Parathyroid adenoma (tissue), 2 donors: Measurements from ENCODE around the gene TFCP2L1.

Experiments
- H2AFZ ChIP-seq: fragments of 300-600 bp; sonication (generic); one replicate; pipeline ENCODE4 v1.7.0; 2017; ENCODE audit warnings: antibody characterized with exemption, mild to moderate bottlenecking
- H3K27ac ChIP-seq: fragments of 300-600 bp; sonication (generic); one replicate; pipeline ENCODE4 v1.7.0; 2017
- H3K27me3 ChIP-seq: fragments of 300-600 bp; sonication (generic); one replicate; pipeline ENCODE4 v1.7.0; 2017; ENCODE audit warnings: low read length; ENCODE audit not compliant: control insufficient read depth, insufficient read depth
- H3K36me3 ChIP-seq: fragments of 300-600 bp; sonication (generic); one replicate; pipeline ENCODE4 v1.7.0; 2017; ENCODE audit warnings: low read length; ENCODE audit not compliant: control insufficient read depth, insufficient read depth
- H3K4me1 ChIP-seq: fragments of 300-600 bp; sonication (generic); one replicate; pipeline ENCODE4 v1.7.0; 2017; ENCODE audit warnings: control low read depth
- H3K4me2 ChIP-seq: fragments of 300-600 bp; sonication (generic); one replicate; pipeline ENCODE4 v1.7.0; 2017; ENCODE audit warnings: low read length
- H3K4me3 ChIP-seq: fragments of 300-600 bp; sonication (generic); one replicate; pipeline ENCODE4 v1.7.0; 2017; ENCODE audit warnings: low read depth, low read length
- H3K79me2 ChIP-seq: fragments of 300-600 bp; sonication (generic); one replicate; pipeline ENCODE4 v1.7.0; 2017; ENCODE audit warnings: control low read depth
- H3K9ac ChIP-seq: fragments of 300-600 bp; sonication (generic); one replicate; pipeline ENCODE4 v1.7.0; 2017; ENCODE audit warnings: mild to moderate bottlenecking
- H3K9me3 ChIP-seq: fragments of 300-600 bp; sonication (generic); one replicate; pipeline ENCODE4 v1.7.0; 2017; ENCODE audit warnings: low read length; ENCODE audit not compliant: control insufficient read depth
- CTCF ChIP-seq: fragments of 300-600 bp; sonication (generic); IDR thresholded peaks from one replicate; pipeline ENCODE4 v1.7.0; 2017; ENCODE audit warnings: antibody characterized with exemption, mild to moderate bottlenecking
- donor health status: primary hyperparathyroidism.

Gene TFCP2L1

DNA sequence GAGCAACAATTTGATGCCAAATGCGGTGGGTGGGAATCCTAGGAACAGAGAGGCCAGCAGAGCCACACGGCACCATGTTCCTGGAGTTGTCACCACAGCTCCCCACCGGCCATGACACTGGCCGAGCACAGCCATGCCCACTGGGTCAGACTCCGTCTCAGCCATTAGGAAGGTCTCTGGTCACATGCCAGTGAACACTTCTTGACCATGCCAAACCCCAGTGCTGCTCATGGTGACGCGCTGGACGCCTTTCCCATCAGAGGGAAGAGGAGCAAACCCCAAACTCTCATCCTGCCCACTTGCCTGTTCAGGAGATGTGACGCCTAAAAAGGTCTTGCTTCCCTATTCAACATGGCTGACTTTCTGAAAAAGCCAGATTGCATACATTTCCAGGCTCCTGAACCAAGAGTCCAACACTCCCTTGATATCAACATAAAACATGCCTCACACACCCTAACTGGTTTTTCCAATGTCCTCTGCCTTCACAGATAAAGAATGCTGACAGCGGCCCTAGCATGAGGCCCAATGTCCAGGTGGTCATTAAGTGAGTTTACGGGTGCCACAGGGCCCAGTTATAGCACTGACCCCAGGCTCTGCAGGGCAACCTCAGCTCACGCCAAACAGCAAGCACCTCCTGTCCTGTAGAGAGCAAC lies 31.9 kb downstream of the TFCP2L1 start:
- H3K27ac ChIP-seq, result no peak overlapping the region
- H3K9ac ChIP-seq, result no peak overlapping the region
- no peaks in the 10 kb centered on the region for H3K36me3 ChIP-seq
- no peak for TF ChIP-seq CTCF
- peaks cover 7% of the 10 kb centered on the region for H3K79me2 ChIP-seq
- H3K4me3 ChIP-seq, result no peak overlapping the region
- no peaks in the 10 kb centered on the region for H3K27me3 ChIP-seq
- H3K9me3 ChIP-seq, result no peaks in the 10 kb centered on the region
- no peaks in the 10 kb centered on the region for H3K4me1 ChIP-seq
- H3K4me2 ChIP-seq, result no peak overlapping the region
- no peak overlapping the region for H2AFZ ChIP-seq

DNA sequence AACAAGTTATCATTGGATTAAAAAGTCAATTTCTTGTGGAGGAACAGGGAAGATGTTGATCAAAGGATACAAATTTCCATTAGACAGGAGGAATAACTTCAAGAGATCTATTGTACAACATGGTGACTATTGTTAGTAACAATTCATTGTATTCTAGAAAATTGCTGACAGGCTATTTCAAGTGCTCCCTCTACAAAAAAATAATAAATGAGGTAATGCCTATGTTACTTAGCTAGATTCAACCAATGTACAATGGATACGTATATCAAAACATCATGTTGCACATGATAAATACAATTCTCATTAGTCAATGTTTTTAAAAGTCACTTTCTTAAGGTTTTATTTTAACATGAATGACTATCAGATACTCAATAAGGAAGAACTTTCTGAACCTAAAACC lies 33.5 kb downstream of the TFCP2L1 start:
- Histone ChIP-seq H3K4me3 (no peak overlapping the region), H3K79me2 (peaks cover 4% of the 10 kb centered on the region), H3K27me3 (no peaks in the 10 kb centered on the region), H2AFZ (no peak overlapping the region), H3K9me3 (no peaks in the 10 kb centered on the region), H3K27ac (no peak overlapping the region), H3K4me2 (no peak overlapping the region), H3K9ac (no peak overlapping the region), H3K4me1 (no peaks in the 10 kb centered on the region), H3K36me3 (no peaks in the 10 kb centered on the region)
- TF ChIP-seq CTCF, result no peak

DNA sequence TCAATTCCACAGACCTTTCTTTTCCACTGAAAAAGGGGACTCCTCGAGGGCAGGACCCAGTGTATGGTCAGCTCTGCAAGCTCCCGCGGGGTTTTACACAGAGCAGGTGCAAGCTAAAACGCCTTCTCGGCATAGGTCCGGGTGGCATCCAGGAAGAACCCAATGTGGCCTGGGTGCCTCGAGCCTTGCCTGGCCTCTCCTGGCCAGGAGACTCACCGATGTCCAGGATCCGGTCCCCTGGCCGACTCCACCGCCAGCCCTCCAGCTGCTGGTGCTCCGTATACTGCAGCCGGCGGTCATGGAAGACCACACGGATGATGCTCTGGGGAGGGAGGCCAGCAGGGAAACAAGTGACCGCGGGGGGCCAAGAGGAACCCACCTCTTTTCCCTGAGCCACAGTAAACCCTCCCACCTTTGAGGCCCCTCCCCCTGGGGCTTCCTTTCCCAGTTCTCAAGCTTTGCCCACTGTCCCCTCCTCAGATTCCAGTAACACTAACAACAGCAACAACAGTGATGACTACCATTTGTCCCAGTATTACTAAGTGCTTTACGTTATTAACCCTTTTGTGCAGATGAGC lies 36.1 kb downstream of the TFCP2L1 start:
- Histone ChIP-seq H3K9me3 (no peaks in the 10 kb centered on the region), H2AFZ (no peak overlapping the region), H3K4me3 (no peak overlapping the region), H3K27me3 (no peaks in the 10 kb centered on the region), H3K36me3 (no peaks in the 10 kb centered on the region), H3K27ac (no peak overlapping the region), H3K4me2 (no peak overlapping the region), H3K4me1 (no peaks in the 10 kb centered on the region), H3K9ac (no peak overlapping the region), H3K79me2 (no peaks in the 10 kb centered on the region)
- TF ChIP-seq CTCF, result no peak

GRCh38 chr2:121247971-121248370 lies 37.0 kb downstream of the TFCP2L1 start:
- TF ChIP-seq CTCF, result no peak
- Histone ChIP-seq H3K36me3 (no peaks in the 10 kb centered on the region), H3K27me3 (no peaks in the 10 kb centered on the region), H3K27ac (no peak overlapping the region), H3K79me2 (no peaks in the 10 kb centered on the region), H3K9me3 (no peaks in the 10 kb centered on the region), H3K9ac (no peak overlapping the region), H3K4me2 (no peak overlapping the region), H3K4me1 (no peaks in the 10 kb centered on the region), H2AFZ (no peak overlapping the region), H3K4me3 (no peak overlapping the region)

DNA sequence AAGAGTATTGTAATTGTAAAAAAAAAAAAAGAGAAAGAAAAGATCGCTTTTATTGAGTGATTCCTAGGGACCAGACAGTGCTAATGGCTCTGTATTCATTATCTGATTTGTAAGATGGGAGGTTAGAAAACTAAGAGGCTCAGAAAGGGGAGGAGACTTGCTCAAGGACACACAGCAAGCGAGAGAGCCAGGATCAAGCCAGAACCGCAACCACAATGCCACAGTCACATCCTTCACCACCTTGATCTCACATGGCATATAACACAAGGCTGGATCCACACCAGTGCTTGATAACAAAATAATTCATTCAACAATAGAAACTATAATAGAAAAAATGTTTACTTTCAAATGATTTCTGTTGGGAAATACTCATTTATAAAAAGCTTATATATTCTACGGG lies 37.5 kb downstream of the TFCP2L1 start:
- no peak for TF ChIP-seq CTCF
- no peak overlapping the region for H3K27ac ChIP-seq
- H3K79me2 ChIP-seq, result no peaks in the 10 kb centered on the region
- H3K4me1 ChIP-seq, result no peaks in the 10 kb centered on the region
- H3K4me2 ChIP-seq, result no peak overlapping the region
- H3K36me3 ChIP-seq, result no peaks in the 10 kb centered on the region
- no peak overlapping the region for H2AFZ ChIP-seq
- no peak overlapping the region for H3K4me3 ChIP-seq
- H3K9me3 ChIP-seq, result no peaks in the 10 kb centered on the region
- no peaks in the 10 kb centered on the region for H3K27me3 ChIP-seq
- no peak overlapping the region for H3K9ac ChIP-seq
